Keratinocyte (primary cell): ENCODE data around the gene SLC66A1. TPM values are rescaled to one million over a fixed set of nuclear protein-coding genes. Genes with fewer than 3 reads are reported as not detected.
"Not testable (repeated sequence)": the region's sequence is repeated elsewhere in the genome, so short reads cannot be mapped to it uniquely, and the experiment has no call there.

Experiments
- DNase-seq: peaks from one replicate; pipeline ENCODE4 v3.0.0-alpha.2; 2011; ENCODE audit warnings: low read depth, missing footprints, low spot score
- FAIRE-seq: peaks from 2 replicates; lab custom pipeline; 2011; peaks lifted over from hg19 to GRCh38; lab: Jason Lieb, UNC
- H2AFZ ChIP-seq: 2 replicates; pipeline ENCODE4 v1.6.0; 2012; ENCODE audit warnings: low read length, control low read depth, inconsistent platforms; ENCODE audit not compliant: control insufficient read depth
- H3K27ac ChIP-seq: 2 replicates; pipeline ENCODE4 v1.5.1; 2011; ENCODE audit warnings: low read length; ENCODE audit not compliant: control insufficient read depth, insufficient read depth
- H3K27me3 ChIP-seq: 3 replicates; pipeline ENCODE4 v1.6.0; 2011; ENCODE audit warnings: low read length; ENCODE audit not compliant: control insufficient read depth, insufficient read depth; ENCODE audit errors: extremely low read depth
- H3K36me3 ChIP-seq, 2 experiments: 2 replicates in 1 of 2; 3 replicates in 1 of 2; pipeline ENCODE4 v1.5.1; 2011; ENCODE audit warnings: low read length in 2 of 2, mild to moderate bottlenecking in 1 of 2; ENCODE audit not compliant: control insufficient read depth in 2 of 2, insufficient read depth in 2 of 2; ENCODE audit errors: extremely low read depth in 1 of 2
- H3K4me1 ChIP-seq: 3 replicates; pipeline ENCODE4 v1.5.1; 2011; ENCODE audit warnings: low read length; ENCODE audit not compliant: control insufficient read depth, insufficient read depth; ENCODE audit errors: extremely low read depth
- H3K4me2 ChIP-seq: 3 replicates; pipeline ENCODE4 v1.6.0; 2011; ENCODE audit warnings: low read depth, low read length; ENCODE audit not compliant: control insufficient read depth, insufficient read depth; ENCODE audit errors: extremely low read depth
- H3K4me3 ChIP-seq, 3 experiments: fragments of 200-600 bp in 1 of 3; sonication (generic) in 1 of 3; 2 replicates in 2 of 3; 3 replicates in 1 of 3; pipeline ENCODE4 v1.5.1; 2011 to 2016; ENCODE audit warnings: low read length in 3 of 3, mild to moderate bottlenecking in 3 of 3, control low read depth in 2 of 3, inconsistent platforms in 1 of 3, low read depth in 1 of 3, mixed read lengths in 1 of 3, mixed run types in 1 of 3, moderate library complexity in 1 of 3; ENCODE audit not compliant: control insufficient read depth in 2 of 3, insufficient read depth in 2 of 3; ENCODE audit errors: extremely low read depth in 1 of 3
- H3K79me2 ChIP-seq: 2 replicates; pipeline ENCODE4 v1.6.0; 2012; ENCODE audit warnings: low read length; ENCODE audit not compliant: control insufficient read depth, insufficient read depth
- H3K9ac ChIP-seq: 3 replicates; pipeline ENCODE4 v1.6.0; 2011; ENCODE audit warnings: low read length; ENCODE audit not compliant: control insufficient read depth, insufficient read depth; ENCODE audit errors: extremely low read depth
- H3K9me1 ChIP-seq: 3 replicates; pipeline ENCODE4 v1.6.0; 2011; ENCODE audit warnings: low read length; ENCODE audit not compliant: control insufficient read depth, insufficient read depth; ENCODE audit errors: extremely low read depth
- H3K9me3 ChIP-seq: 2 replicates; pipeline ENCODE4 v1.5.1; 2012; ENCODE audit warnings: low read depth, low read length; ENCODE audit not compliant: control insufficient read depth
- H4K20me1 ChIP-seq: 3 replicates; pipeline ENCODE4 v1.6.0; 2011; ENCODE audit warnings: low read length; ENCODE audit not compliant: control insufficient read depth, insufficient read depth; ENCODE audit errors: extremely low read depth
- EZH2 ChIP-seq: IDR thresholded peaks from one replicate; pipeline ENCODE4 v1.6.1; 2012; ENCODE audit warnings: inconsistent platforms, mild to moderate bottlenecking, low read length, moderate library complexity
- dilution Hi-C: fragments of 300-500 bp; cut with MboI; formaldehyde crosslinking; loops from one replicate; pipeline ENCODE4 v1.7.0; 2020; ENCODE audit warnings: low sequenced_read_pairs; ENCODE audit not compliant: extremely low pct_ligation_motif_present
- polyA plus RNA-seq, 5 experiments: library from polyadenylated mRNA; depleted of rRNA in 3 of 5; stranded (reverse) in 3 of 5; stranded (forward) in 1 of 5; unstranded in 1 of 5; fragments of >200 nt; gene quantifications; 1 replicate in 1 of 5; 2 replicates in 3 of 5; 3 replicates in 1 of 5; pipeline versions ENCODE4 v1.2.1 to v1.2.3, GENCODE V29; 2011 to 2012; ENCODE audit warnings: missing spikeins in 2 of 5, low read depth in 1 of 5, low replicate concordance in 1 of 5
- TF ChIP-seq, protein P1 (sequence below), 3 experiments: IDR thresholded peaks in 1 of 3; conservative IDR thresholded peaks in 1 of 3; optimal IDR thresholded peaks in 1 of 3; 2 replicates in 2 of 3; 3 replicates in 1 of 3; pipeline versions ENCODE3 to v1.5.1; 2011; ENCODE audit warnings: low read length in 3 of 3, mild to moderate bottlenecking in 3 of 3, moderate library complexity in 2 of 3, control low read depth in 1 of 3, inconsistent platforms in 1 of 3; ENCODE audit not compliant: insufficient read depth in 2 of 3; ENCODE audit errors: extremely low read depth in 1 of 3

SLC66A1 gene
- polyA plus RNA-seq, 1 donor (not counting 4 experiments of a cell fraction or from before 2014, with no cell fraction given) = 8.0 TPM

DNA sequence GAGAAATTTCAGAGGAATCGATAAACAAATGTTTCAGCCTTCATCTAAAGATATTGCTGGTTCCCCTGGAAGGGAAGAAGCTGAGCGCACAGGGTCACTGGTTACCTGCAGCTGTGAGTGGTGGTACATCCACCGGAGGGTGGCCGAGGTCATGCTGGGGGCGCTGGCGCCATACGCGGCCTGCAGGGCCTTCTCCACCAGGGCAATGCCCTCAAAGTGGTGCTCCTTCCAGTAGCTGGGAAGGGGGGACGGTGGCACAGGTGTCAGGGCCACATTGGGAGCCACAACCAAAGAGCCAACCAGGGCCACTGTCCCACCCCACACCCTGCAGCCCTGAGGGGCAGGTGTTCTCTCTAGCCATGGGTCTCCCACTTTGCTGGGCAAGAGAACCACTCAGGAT lies 28.2 kb upstream of the SLC66A1 start:
- Histone ChIP-seq H3K27ac (no peak overlapping the region), H3K79me2 (no peaks in the 10 kb centered on the region), H3K4me3 (no peak overlapping the region), H3K9ac (no peak overlapping the region), H3K36me3 (no peaks in the 10 kb centered on the region), H4K20me1 (no peaks in the 10 kb centered on the region), H3K4me1 (peaks cover under 1% of the 10 kb centered on the region), H3K9me3 (no peaks in the 10 kb centered on the region), H3K9me1 (no peaks in the 10 kb centered on the region), H3K27me3 (no peaks in the 10 kb centered on the region), H3K4me2 (no peak overlapping the region), H2AFZ (no peak overlapping the region)
- no peak for FAIRE-seq
- TF ChIP-seq, protein P1, sequence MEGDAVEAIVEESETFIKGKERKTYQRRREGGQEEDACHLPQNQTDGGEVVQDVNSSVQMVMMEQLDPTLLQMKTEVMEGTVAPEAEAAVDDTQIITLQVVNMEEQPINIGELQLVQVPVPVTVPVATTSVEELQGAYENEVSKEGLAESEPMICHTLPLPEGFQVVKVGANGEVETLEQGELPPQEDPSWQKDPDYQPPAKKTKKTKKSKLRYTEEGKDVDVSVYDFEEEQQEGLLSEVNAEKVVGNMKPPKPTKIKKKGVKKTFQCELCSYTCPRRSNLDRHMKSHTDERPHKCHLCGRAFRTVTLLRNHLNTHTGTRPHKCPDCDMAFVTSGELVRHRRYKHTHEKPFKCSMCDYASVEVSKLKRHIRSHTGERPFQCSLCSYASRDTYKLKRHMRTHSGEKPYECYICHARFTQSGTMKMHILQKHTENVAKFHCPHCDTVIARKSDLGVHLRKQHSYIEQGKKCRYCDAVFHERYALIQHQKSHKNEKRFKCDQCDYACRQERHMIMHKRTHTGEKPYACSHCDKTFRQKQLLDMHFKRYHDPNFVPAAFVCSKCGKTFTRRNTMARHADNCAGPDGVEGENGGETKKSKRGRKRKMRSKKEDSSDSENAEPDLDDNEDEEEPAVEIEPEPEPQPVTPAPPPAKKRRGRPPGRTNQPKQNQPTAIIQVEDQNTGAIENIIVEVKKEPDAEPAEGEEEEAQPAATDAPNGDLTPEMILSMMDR (optimal IDR thresholded peaks at IDR 0.05 in 1 of 3, IDR thresholded peaks at IDR 0.05 in 1 of 3, conservative IDR thresholded peaks at IDR 0.05 in 1 of 3; ENCODE audit: extremely low read depth in 1 of 3, insufficient read depth in 2 of 3, low read length in 3 of 3) = no peak
- TF ChIP-seq EZH2 = no peak
- dilution Hi-C loops = no loop called here
- DNase-seq = no peak

DNA sequence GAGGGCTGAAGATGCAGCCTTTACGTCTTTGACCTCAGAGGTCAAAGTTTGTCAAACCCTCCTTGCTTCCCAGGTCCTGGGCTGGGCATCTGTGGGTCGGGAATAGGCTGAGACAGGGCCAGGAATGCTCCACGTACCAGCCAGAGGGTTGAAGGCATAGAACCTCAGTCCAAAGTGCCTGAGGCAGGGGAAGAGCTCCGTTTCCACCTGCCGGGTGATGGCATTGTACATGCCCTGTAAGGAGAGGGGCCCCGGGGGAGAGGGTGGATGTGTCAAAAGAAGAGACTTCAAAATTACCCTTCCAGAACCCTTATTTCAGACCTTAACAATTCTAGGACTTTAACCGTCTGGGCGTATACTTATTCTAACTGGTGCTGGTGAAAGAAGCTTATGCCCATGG lies 27.2 kb upstream of the SLC66A1 start:
- Histone ChIP-seq H2AFZ (no peak overlapping the region), H3K9me1 (no peaks in the 10 kb centered on the region), H3K4me3 (no peak overlapping the region), H4K20me1 (no peaks in the 10 kb centered on the region), H3K36me3 (no peaks in the 10 kb centered on the region), H3K4me2 (no peak overlapping the region), H3K9me3 (no peaks in the 10 kb centered on the region), H3K27me3 (no peaks in the 10 kb centered on the region), H3K79me2 (no peaks in the 10 kb centered on the region), H3K9ac (no peak overlapping the region), H3K4me1 (peaks cover 4% of the 10 kb centered on the region), H3K27ac (no peak overlapping the region)
- dilution Hi-C loops = no loop called here
- DNase-seq (no peak), FAIRE-seq (no peak)
- TF ChIP-seq, protein P1 (optimal IDR thresholded peaks at IDR 0.05 in 1 of 3, IDR thresholded peaks at IDR 0.05 in 1 of 3, conservative IDR thresholded peaks at IDR 0.05 in 1 of 3; ENCODE audit: extremely low read depth in 1 of 3, insufficient read depth in 2 of 3, low read length in 3 of 3) = no peak
- no peak for TF ChIP-seq EZH2

DNA sequence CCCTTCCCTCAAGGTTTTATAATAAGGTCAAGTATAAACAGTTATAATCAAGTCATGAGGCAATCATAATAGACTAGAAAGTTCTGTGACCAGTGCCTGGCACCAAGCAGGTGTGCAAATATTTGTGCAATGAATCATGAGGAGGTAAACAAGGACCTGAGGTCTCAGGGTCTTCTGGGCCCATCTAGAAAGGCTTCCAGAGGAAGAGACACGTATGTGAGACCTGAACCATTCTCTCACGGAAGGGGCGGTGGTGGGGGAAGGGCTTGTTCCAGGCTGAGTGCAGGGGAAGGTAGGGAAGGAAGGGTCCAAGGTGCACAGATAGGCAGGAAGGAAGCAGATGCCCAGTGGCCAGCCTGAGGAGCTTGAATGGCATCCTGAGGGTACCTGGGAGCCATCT lies 26.8 kb upstream of the SLC66A1 start:
- dilution Hi-C loops, H3K9ac ChIP-seq, DNase-seq, H3K4me1 ChIP-seq, FAIRE-seq, H3K27ac ChIP-seq, H4K20me1 ChIP-seq, H3K9me1 ChIP-seq, H3K79me2 ChIP-seq, H3K4me3 ChIP-seq, H2AFZ ChIP-seq, H3K9me3 ChIP-seq, H3K36me3 ChIP-seq, H3K27me3 ChIP-seq, H3K4me2 ChIP-seq: not testable (repeated sequence)

GRCh38 chr1:19285807-19286206 lies 26.3 kb upstream of the SLC66A1 start:
- H3K4me2 ChIP-seq, H3K79me2 ChIP-seq, H3K4me1 ChIP-seq, H3K9me3 ChIP-seq, H2AFZ ChIP-seq, FAIRE-seq, dilution Hi-C loops, H3K9ac ChIP-seq, H3K36me3 ChIP-seq, H3K27ac ChIP-seq, DNase-seq, H3K27me3 ChIP-seq, H3K9me1 ChIP-seq, H4K20me1 ChIP-seq, H3K4me3 ChIP-seq: not testable (repeated sequence)
